Measurements from ENCODE around the gene PLSCR4.
"Not testable (repeated sequence)": the region's sequence is repeated elsewhere in the genome, so short reads cannot be mapped to it uniquely, and the experiment has no call there.

The PLSCR4 gene

GRCh38 chr3:146246526-146246925, 4.4 kb downstream of the PLSCR4 start:
- no peak for DNase-seq

- DNase-seq, result no peak
These were observed 7.3 kb downstream of the PLSCR4 start for GRCh38 chr3:146243559-146243958.

GRCh38 chr3:146241523-146242240, 9.2 kb downstream of the PLSCR4 start:
- DNase-seq, result no peak

- DNase-seq, result no peak
These were observed 17.4 kb downstream of the PLSCR4 start for GRCh38 chr3:146233487-146233886.

- DNase-seq, result no peak
These were observed 23.4 kb downstream of the PLSCR4 start for GRCh38 chr3:146227486-146227885.

GRCh38 chr3:146226881-146227280, 24.0 kb downstream of the PLSCR4 start:
- no peak for DNase-seq

- DNase-seq, result not testable (repeated sequence)
These were observed 25.4 kb downstream of the PLSCR4 start for GRCh38 chr3:146225458-146225857.

- DNase-seq, result no peak
These were observed 27.2 kb downstream of the PLSCR4 start for GRCh38 chr3:146223401-146224373.

- no peak for DNase-seq
These were observed 28.5 kb downstream of the PLSCR4 start for GRCh38 chr3:146222204-146223046.

- no peak for DNase-seq
These were observed 29.6 kb downstream of the PLSCR4 start for GRCh38 chr3:146221276-146221675.

GRCh38 chr3:146218880-146219866, 31.7 kb downstream of the PLSCR4 start:
- DNase-seq, result peak; percentile 26 to 28

GRCh38 chr3:146217324-146217723, 33.6 kb downstream of the PLSCR4 start:
- no peak for DNase-seq

GRCh38 chr3:146214493-146214892, 36.4 kb downstream of the PLSCR4 start:
- no peak for DNase-seq

- no peak for DNase-seq
These were observed 41.5 kb downstream of the PLSCR4 start for GRCh38 chr3:146209371-146209770.

GRCh38 chr3:146203776-146204175, 47.1 kb downstream of the PLSCR4 start:
- no peak for DNase-seq

- no peak for DNase-seq
These were observed 50.3 kb downstream of the PLSCR4 start for GRCh38 chr3:146200461-146201220.

- no peak for DNase-seq
These were observed 51.1 kb downstream of the PLSCR4 start for GRCh38 chr3:146199762-146200161.

- DNase-seq, result no peak
These were observed 54.1 kb downstream of the PLSCR4 start for GRCh38 chr3:146196789-146197188.

- no peak for DNase-seq
These were observed 55.3 kb downstream of the PLSCR4 start for GRCh38 chr3:146195605-146196004.

- no peak for DNase-seq
These were observed 55.9 kb downstream of the PLSCR4 start for GRCh38 chr3:146195030-146195429.

- DNase-seq, result no peak
These were observed 59.9 kb downstream of the PLSCR4 start for GRCh38 chr3:146191051-146191450.

Measured in activated CD4-positive, alpha-beta T cell treated with anti-CD3 and anti-CD28 coated beads, Interleukin-2, amount 50 U/mL, for 4 hours (primary cell).